NCI-H82 treated with DMSO at 0.1 percent for 48 hours (cell line): ENCODE results near the gene RUNX2.

Experiments used
- DNase-seq: peaks from one replicate; lab custom pipeline; 2025; ENCODE audit not compliant: unreplicated experiment; lab: John Stamatoyannopoulos, UW

Gene RUNX2

DNA sequence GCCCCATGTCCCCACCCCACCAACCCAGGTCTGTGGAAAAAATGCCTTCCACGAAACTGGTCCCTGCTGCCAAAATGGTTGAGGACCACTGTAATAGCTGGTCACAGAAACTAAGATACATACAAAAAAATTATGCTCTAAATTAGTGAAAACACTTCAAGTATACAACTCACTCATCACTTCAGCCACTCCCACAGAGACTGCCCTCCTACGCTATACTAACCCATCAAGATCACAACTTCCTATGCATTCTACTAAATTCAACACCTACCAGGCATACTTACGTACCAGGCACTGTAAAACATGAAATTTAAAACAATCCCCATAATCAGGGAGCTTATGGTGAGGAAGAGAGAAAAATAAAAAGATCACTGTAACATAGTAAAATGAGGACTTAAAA is 22.9 kb downstream of the RUNX2 start:
- no peak for DNase-seq

DNA sequence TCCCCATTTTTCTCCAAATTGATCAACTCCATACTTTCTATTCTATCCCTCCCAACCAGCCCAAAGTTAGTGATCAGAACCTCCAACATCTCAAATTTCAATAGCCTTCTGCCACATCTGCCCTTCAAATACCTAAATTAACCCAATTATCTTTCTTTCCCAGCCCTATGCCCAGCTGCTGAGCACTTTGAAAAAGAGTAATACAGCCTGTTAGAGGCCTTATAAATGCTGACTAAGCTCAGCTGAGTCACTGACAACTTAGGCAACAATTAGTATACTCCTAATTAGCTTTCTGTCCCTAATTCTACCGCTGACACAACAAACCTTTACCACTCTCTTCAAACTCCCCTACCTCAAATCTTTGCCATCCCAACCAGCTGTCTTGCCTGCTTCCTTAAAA is 23.5 kb downstream of the RUNX2 start:
- peak; percentile 86 for DNase-seq

GRCh38 chr6:45353654-45354053 is 25.5 kb downstream of the RUNX2 start:
- DNase-seq: no peak

GRCh38 chr6:45364466-45364865 is 36.3 kb downstream of the RUNX2 start:
- no peak for DNase-seq

- no peak for DNase-seq
Measured at GRCh38 chr6:45365036-45365435, 36.9 kb downstream of the RUNX2 start.

- DNase-seq: no peak
Measured at GRCh38 chr6:45366534-45366933, 38.4 kb downstream of the RUNX2 start.

- DNase-seq: no peak
Measured at GRCh38 chr6:45367999-45368398, 39.9 kb downstream of the RUNX2 start.

GRCh38 chr6:45369870-45370269 is 41.7 kb downstream of the RUNX2 start:
- DNase-seq: no peak

DNA sequence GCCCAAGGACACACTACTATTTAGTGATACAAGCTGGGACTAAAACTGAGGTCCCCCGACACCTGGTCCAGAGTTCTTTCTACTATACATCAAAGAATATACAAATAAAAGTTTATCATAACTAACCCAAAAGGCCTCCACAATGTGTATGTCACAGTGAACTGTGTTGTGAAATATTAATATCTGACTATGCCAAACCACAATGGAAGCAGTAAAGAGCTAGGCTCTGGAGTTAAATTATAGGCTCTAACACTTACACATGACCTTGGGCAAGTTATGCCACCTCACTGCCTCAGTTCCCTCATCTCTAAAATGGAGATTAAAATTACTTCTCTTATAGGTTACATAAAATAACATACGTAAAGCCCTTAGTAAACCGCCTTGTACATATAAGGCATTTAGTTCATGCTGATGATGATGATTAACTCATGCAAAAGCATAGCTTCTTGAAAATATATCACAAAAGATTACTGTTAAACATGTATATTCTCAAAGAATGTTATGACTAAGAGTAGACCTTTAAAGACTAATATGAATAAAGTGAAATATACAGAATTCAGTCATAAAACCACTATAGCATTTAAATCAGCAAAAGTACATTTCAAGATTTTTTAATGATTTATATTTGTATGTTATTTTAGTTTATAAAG is 43.9 kb downstream of the RUNX2 start:
- DNase-seq: no peak

- no peak for DNase-seq
Measured at GRCh38 chr6:45375449-45375848, 47.3 kb downstream of the RUNX2 start.

GRCh38 chr6:45376310-45377042 is 48.3 kb downstream of the RUNX2 start:
- DNase-seq: peak; percentile 18

DNA sequence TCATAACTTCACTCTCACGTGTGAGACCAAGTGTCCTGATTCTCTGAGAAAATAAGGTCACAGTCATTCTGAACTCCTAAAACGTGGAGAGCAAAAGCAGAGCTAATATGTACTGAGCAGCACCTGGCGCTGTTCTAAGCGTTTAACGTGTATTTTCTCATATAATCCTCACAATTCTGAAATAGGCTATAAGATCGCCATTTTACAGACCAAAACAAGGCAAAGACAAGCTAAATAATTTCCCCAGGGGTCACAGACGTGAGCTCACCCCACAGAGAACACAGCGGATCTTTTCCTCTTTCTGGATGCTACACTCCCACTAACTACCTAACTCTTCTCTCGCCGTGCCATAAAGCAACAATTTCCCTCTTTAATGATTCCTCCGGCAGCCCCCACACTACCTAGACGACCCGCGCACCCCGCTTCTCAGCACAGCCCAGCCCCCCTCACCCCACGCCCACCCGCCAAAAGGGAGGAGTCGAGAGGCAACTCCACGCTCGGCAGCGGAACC is 49.0 kb downstream of the RUNX2 start:
- DNase-seq: peak; percentile 34

DNA sequence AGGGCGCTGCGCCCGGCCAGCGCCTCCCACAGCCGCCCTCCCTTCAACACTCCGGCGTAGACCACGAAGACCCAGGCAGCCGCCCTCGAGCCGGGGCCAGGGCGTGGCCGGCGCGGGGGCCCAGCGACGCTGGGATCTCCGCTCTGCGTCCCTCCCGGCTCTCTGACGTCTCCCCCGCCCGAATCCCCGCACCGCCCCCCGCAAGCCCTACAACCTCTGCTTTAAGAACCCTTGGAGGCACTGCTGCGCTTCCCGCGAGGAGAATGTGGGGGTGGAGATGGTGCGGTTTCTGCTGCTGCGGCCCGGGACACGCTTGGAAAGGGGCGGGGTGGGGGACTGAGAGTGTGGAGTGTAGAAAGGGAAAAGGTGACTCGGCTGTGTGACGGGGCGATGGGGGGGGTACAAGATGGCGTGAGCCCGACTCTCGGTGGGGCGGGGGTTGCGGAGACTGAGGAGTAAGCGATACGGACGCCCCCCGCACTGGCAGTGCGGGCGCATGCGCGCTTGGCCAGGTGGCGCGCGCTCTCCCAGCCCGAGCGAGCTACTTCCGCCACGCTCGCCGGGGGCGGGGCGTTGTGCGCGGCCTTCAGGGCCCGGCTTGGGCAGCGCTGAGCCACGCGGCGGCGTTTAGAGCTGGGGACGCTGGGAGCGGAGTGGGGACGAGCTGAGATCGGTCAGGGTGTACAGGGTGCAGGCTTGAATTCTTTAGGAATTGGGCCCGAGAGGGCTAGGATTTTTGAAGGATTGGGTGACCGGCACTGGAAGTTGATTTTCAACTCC is 49.6 kb downstream of the RUNX2 start, which contains the start of gene SUPT3H:
SUPT3H (minus strand) TSS at position 381 of the 780 bp plus-strand sequence.
- DNase-seq: peak; percentile 89

DNA sequence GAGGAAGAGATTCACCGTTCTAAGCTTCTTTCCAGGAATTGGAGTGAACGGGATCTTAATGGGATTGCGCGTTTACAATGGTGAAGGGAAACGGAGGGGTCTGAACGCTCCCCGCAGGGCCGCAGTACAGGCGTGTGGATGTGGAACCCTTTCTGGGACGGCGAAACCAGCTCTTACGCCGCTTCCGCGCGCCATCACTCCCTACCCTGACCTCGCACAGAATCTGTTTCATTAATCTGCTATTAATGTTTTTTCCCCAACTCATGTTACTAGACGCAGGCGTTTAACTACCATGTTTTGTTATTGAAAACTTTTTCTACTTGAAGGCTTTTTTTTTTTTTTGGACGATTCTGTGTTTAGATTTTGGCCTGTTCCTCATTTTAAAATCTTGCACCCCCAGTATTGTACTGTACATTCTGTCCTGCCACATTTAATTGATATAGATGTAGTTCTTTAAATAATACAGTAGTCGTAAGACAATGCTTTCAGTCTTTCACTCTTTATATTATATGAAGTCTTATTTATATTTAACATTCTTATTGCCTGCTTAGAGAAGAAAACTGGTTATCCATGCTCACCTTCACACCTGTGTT is 50.3 kb downstream of the RUNX2 start:
- DNase-seq: peak; percentile 89

DNA sequence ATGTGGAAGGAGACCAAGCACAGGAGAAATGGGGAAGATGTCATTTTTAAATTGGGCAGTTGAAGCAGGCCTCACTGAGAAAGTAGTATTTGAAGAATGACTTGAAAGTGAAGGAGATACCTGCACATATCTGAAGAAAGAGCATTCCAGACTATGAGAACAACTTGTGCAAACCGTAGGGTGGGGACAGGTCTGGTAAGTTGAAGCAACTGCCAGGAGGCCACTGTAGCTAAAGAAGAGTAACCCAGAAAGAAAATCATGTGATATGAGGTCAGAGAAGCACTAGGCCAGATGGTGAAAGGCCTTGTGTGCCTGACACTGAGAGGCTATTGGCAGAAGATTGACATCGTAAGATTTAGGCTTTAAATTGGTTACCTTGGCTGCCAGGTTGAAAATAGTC is 54.3 kb downstream of the RUNX2 start:
- no peak for DNase-seq

DNA sequence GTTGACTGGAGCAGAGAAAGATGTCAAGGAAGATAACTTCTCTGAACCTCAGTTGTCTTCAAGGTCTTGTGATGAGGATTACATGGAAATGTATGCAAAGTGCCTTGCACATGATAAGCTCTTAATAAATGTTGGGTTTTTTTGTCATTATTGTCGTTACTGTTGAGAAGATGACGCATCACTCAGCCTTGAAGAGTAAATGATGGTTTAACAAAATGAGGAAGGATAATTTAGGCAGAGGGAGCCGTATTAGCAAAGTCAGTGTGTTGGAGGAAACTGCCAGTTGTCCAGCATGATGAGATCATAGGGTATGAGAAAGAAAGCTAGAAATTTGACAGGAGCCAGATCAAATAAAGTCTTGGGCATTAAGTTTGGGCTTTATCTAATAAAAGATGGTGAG is 58.4 kb downstream of the RUNX2 start:
- DNase-seq: no peak

DNA sequence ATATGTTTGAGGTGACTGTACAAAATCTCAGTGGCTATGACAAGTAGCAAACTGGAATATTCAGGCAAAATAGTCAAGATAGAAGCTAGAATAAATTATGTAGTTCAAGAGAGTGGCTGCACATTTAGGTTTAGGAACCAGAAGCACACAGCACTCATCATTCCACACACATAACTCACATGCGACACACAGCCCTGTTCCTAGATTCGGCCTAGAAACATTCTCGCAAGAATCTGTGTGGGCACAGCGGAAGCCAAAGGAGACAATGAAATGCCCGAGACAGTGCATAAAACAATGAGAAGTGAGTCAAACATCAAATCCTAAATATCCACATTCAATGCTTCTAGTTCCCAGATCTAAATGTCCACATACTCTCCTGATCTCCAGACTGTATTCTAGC is 59.1 kb downstream of the RUNX2 start:
- no peak for DNase-seq

DNA sequence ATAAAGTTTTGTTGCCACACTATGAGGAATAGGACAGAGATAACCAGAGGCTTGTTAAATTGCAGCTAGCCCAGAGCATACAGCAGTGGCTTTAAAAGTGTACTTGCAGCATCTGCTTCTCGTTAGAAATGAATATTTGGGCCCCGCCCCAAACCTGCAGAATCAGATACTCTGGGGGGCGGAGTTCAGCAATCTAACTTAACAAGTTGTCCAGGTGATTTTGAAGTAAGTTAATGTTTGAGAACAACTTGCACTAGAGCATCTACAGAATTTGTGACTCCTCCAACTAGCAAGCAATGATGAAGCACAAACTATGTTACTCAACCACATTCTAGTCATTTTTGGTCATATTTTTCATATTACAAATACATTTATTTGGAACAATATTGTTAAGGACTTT is 60.2 kb downstream of the RUNX2 start:
- DNase-seq: no peak

- DNase-seq: no peak
Measured at GRCh38 chr6:45394586-45395095, 66.5 kb downstream of the RUNX2 start.

DNA sequence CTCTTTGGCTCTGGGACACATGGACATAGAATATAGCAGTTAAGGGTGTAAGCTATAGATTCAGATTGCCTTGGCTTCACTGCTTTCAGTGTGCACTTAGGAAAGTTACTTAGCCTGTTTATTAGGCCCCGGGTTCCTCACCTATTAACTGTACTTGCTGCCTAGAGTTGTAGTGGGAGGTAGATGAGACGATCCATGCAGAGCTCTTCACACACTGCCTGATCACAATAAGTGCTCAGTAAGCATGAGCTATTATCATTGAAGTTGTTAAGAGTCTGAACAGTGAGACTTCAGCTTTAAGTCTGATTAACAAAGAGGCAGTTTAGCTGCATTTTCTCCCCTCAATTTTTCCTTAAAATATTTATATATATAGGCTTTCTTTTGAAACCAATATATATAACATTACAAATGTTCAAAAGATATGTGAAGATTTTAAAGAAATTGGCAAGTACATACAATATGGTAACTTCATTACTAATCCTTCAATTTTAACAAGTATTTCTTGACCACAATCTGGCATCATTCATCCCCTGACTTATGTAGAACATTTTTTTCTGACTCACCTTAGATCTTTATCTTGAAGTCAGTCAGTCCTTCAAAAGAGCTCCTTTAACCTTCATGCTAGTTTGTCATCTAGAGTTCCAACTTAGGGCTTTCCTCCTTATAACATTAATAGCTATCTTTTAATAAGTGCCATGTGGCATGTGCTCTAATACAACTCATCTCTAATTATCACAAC is 70.1 kb downstream of the RUNX2 start:
- DNase-seq: no peak
